ENCODE data around the gene SLC7A11. TPM values are rescaled to one million over a fixed set of nuclear protein-coding genes. Genes with fewer than 3 reads are reported as not detected.

SLC7A11 gene
- total RNA-seq, 2 experiments from 2014 or later, result 1.1 to 2.2 TPM

DNA sequence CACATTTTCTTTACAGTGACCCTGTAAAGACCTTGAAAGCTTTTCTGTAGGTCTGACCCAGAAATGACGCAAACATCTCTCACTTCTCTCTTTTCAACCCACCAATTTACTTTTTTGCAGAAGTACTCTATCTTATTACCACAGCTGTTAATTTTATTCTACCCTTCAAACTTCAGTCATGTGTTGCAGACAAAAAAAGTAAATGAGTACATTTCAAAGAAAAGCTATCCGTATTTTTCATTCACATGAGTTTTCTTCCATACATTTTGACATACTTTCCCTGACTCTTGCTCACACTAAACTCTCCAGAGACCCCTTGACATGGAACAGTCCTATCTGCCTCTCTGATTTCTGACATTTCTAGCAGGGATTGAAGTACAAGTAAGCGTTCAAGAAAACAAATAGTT lies 51.7 kb downstream of the SLC7A11 start:
- DNase-seq, result no peak
- Mint-ChIP-seq H3K4me1 (no peaks in the 10 kb centered on the region), H3K9me3 (no peaks in the 10 kb centered on the region), H3K36me3 (ENCODE audit: low read depth) (no peaks in the 10 kb centered on the region), H3K4me3 (no peak overlapping the region), H3K27ac (no peak overlapping the region), H3K27me3 (no peaks in the 10 kb centered on the region)
- POLR2A ChIA-PET, result no interaction called here
- CTCF ChIA-PET, result no interaction called here

DNA sequence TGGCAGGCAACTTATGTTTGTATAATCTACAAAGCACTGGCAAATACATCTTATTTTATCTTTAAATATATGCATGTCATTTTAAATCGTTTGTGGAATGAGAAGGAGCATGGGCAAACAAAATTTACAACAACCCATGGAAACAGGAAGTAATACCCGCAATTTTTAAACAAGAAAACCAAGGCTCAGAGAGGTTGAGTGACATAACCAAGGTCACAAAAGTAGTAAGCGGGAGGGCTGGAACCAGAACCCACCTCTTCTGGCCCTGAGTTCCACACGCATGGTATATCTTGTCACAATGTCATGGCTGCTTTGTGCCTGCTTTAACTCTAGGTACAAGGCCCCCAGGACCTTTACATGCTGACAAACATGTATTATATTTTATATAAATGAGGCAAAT lies 52.9 kb downstream of the SLC7A11 start:
- ChIA-PET POLR2A (no interaction called here), CTCF (no interaction called here)
- H3K9me3 Mint-ChIP-seq, result no peaks in the 10 kb centered on the region
- H3K36me3 Mint-ChIP-seq (ENCODE audit: low read depth), result no peaks in the 10 kb centered on the region
- H3K27ac Mint-ChIP-seq, result no peak overlapping the region
- H3K4me3 Mint-ChIP-seq, result no peak overlapping the region
- no peaks in the 10 kb centered on the region for H3K27me3 Mint-ChIP-seq
- no peaks in the 10 kb centered on the region for H3K4me1 Mint-ChIP-seq
- DNase-seq, result no peak

DNA sequence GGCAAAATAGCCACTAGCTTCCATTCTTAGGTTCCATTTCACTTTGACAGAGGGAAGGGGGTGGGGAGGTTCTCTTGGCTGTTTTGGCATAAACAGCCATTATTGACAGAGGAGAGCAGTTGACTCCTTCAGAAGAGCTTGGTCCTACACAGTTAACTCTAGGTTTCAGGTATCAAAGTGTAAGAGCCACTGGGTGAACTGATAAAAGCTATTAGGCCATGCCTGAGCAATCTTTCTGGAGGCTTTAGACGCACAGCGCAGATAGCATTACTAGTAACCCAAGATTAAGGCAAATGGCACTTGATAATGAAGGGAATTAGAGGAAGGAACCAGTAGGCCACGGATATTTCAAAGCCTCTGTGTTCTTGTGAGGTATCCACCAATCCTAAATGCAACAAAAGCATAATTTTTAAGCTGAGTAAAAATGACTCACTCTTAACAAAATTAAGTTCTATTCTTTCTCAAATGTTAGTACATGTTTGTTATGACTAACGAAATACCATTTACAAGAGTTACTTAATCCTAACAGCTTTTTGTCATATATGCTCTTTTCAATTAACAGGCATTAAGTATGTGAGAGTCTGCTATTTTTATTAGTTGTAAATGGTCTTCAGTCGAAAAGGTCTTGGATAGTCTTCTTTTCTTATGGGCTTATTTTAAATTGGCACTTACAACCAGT lies 53.6 kb downstream of the SLC7A11 start:
- Mint-ChIP-seq H3K36me3 (ENCODE audit: low read depth) (no peaks in the 10 kb centered on the region), H3K27ac (no peak overlapping the region), H3K9me3 (no peaks in the 10 kb centered on the region), H3K4me3 (no peak overlapping the region), H3K4me1 (no peaks in the 10 kb centered on the region), H3K27me3 (no peaks in the 10 kb centered on the region)
- DNase-seq, result no peak
- ChIA-PET CTCF (no interaction called here), POLR2A (no interaction called here)

DNA sequence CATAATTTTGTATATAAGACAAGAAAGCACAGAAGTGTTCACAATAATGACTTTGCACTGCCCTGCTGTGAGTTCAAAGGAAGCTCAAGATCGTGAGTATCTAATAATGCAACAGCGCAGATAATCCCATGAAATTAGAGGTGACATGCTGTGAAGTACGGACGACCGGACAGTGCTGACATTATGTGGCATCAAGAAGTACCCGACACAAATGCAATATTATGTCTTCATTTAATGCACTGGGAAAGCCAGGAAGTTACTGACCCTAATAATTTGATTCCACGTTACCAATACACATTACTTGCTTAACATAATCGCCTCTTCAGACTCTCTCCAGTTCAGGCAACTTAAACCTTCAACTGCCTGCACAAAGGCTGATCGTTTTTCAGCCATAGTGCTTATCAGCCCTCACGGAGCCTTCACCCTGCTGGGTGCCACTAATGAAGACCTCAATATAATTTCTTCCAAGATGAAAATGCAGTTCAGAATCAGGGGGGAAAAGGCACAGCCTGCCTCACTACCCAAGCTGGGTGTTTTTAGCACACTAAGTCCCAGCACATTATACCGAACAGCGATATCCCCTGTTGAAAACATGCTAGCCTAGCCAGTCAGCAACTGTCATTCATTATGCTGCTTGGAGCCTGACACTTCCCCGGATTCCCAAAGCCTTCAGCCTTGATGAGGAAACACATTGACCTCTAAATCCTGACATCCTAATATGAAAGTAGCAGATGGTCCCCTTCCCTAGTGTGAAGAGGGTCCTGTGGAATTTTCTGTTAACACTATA lies 56.1 kb downstream of the SLC7A11 start:
- ChIA-PET CTCF (no interaction called here), POLR2A (no interaction called here)
- H3K9me3 Mint-ChIP-seq, result no peaks in the 10 kb centered on the region
- H3K4me3 Mint-ChIP-seq, result no peak overlapping the region
- H3K27ac Mint-ChIP-seq, result no peak overlapping the region
- no peak for DNase-seq
- H3K4me1 Mint-ChIP-seq, result no peaks in the 10 kb centered on the region
- no peaks in the 10 kb centered on the region for H3K36me3 Mint-ChIP-seq (ENCODE audit: low read depth)
- H3K27me3 Mint-ChIP-seq, result no peaks in the 10 kb centered on the region

DNA sequence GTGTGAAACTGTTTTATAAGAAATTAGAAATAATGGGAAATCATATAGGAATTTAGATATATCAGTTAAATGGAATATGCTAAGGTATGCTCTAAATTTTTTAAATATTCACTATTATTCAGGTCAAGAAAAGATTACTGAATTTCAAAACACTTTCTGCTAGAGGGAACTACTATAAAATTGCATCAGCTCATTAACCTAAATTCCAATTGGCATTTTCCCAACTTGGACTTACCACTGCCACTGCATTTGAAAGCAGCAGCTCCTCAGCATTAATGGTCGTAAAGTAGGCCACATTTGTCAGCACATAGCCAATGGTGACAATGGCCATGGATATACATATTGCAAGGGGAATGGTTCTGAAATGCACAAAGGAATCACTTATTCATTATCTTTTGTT lies 57.3 kb downstream of the SLC7A11 start:
- Mint-ChIP-seq H3K4me1 (no peaks in the 10 kb centered on the region), H3K36me3 (ENCODE audit: low read depth) (no peaks in the 10 kb centered on the region), H3K27ac (no peak overlapping the region), H3K4me3 (no peak overlapping the region), H3K27me3 (no peaks in the 10 kb centered on the region), H3K9me3 (no peaks in the 10 kb centered on the region)
- ChIA-PET CTCF (interaction anchor here (0.6 kb wide), 1 partner anchor 1699 kb away, joined by 3 read pairs; no protein-coding TSS in a partner anchor), POLR2A (no interaction called here)
- no peak for DNase-seq

DNA sequence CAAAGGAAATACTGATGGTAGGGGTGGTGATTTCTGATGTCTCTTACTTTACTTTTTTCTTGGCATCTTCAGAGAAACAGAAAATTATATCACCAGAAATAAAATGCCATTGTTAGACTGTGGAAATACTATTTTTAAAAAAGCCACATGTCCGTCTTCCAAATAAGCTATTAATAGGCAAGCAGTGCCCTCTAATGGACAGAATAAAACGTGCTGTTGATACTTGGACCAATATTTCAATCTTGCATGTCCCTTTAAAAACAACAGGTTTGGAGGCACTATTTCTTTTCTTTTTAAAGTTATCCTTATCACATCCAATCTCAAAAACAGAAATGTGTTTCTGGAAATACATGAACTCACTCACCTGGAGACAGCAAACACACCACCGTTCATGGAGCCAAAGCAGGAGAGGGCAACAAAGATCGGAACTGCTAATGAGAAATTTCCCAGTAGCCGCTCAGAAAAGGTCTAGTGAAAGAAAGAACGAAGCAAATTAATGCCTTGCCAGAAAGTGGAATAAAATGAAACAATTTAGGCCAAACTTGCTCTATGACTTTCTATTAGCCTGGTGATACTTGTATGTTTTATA lies 59.2 kb downstream of the SLC7A11 start:
- H3K36me3 Mint-ChIP-seq (ENCODE audit: low read depth), result peaks cover 2% of the 10 kb centered on the region
- H3K27ac Mint-ChIP-seq, result no peak overlapping the region

DNA sequence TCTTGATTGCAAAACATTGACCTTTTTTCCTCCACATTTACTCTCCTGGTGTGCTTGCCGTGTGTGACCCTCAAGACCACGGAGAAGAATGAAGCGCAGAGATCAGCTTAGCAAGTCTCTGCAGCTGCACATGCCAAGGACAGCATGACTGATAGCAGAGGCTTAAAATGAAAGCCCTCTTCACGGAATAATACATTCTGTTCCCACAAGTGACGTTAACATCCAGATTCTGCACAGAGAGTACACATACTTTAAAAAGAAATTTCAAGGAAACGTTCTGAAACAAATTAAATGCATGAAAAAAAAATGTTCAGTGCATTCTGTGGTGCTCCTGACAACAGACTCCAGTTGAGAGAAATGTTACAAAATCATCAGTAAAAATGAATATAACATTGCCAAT lies 60.9 kb downstream of the SLC7A11 start:
- Mint-ChIP-seq H3K4me1 (no peaks in the 10 kb centered on the region), H3K36me3 (ENCODE audit: low read depth) (peaks cover 2% of the 10 kb centered on the region), H3K27me3 (no peaks in the 10 kb centered on the region), H3K4me3 (no peak overlapping the region), H3K27ac (no peak overlapping the region), H3K9me3 (no peaks in the 10 kb centered on the region)
- no peak for DNase-seq
- ChIA-PET POLR2A (no interaction called here), CTCF (no interaction called here)

More for the DNA sequence above, 59.2 kb downstream of the SLC7A11 start:
- ChIA-PET POLR2A (no interaction called here), CTCF (interaction anchor here (1.0 kb wide), 1 partner anchor 33 kb away, joined by 3 read pairs; no protein-coding TSS in a partner anchor)
- Mint-ChIP-seq H3K27me3 (no peaks in the 10 kb centered on the region), H3K4me1 (no peaks in the 10 kb centered on the region), H3K4me3 (no peak overlapping the region), H3K9me3 (no peaks in the 10 kb centered on the region)
- no peak for DNase-seq

DNA sequence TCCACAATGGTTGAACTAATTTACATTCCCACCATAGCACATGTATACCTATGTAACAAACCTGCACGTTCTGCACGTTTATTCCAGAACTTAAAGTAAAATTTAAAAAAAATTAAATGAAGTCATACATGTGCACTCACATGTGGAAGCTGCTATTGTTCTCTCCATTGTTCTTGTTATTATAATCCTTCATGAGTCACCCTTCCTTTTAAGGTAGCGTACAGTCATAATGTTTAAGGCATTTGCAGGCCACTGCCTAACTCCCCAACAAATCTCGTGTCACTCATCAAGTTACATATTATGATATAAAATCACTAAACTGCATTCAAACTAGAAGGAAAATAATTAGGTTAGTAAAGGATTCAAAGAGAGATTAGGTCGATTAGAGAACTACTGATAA lies 63.6 kb downstream of the SLC7A11 start:
- H3K4me3 Mint-ChIP-seq, result no peak overlapping the region
- no peaks in the 10 kb centered on the region for H3K9me3 Mint-ChIP-seq
- H3K36me3 Mint-ChIP-seq (ENCODE audit: low read depth), result peaks cover 2% of the 10 kb centered on the region
- no peak overlapping the region for H3K27ac Mint-ChIP-seq
- ChIA-PET CTCF (no interaction called here), POLR2A (no interaction called here)
- no peaks in the 10 kb centered on the region for H3K4me1 Mint-ChIP-seq
- no peak for DNase-seq
- H3K27me3 Mint-ChIP-seq, result no peaks in the 10 kb centered on the region

DNA sequence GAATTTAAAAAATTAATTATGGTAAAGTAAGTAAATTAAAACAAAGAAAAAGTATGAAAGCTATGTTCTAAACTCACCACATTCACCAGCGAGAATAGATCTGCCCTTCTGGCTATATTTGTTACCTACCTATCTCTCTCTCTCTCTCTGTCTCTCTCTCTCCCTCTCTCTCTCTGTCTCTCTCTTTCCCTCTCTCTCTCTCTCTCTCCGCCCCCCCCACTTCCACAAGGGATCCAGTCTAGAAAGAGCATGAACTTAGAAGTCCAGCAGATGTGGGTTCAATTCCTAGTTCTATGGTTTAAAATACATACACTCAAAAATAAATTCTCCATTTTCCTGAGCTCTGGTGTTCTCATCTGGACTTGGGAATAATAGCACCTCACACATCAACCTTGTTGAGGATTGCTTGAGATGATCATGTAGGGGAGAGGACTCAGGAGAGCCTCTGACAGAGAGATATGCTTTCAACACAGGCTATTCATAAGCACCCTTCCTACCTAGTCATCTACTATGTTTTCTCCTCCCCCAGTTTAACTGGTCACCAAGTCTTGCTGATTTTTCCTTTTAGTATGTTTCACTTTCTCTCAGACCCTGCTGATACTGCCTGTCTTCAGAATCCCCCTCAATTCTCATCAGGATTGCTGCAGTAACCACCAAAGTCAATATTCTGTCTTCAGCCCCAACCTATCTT lies 64.7 kb downstream of the SLC7A11 start:
- ChIA-PET POLR2A (no interaction called here), CTCF (no interaction called here)
- H3K9me3 Mint-ChIP-seq, result no peaks in the 10 kb centered on the region
- no peak for DNase-seq
- H3K27me3 Mint-ChIP-seq, result no peaks in the 10 kb centered on the region
- no peak overlapping the region for H3K4me3 Mint-ChIP-seq
- H3K36me3 Mint-ChIP-seq (ENCODE audit: low read depth), result peaks cover 2% of the 10 kb centered on the region
- no peaks in the 10 kb centered on the region for H3K4me1 Mint-ChIP-seq
- H3K27ac Mint-ChIP-seq, result no peak overlapping the region

DNA sequence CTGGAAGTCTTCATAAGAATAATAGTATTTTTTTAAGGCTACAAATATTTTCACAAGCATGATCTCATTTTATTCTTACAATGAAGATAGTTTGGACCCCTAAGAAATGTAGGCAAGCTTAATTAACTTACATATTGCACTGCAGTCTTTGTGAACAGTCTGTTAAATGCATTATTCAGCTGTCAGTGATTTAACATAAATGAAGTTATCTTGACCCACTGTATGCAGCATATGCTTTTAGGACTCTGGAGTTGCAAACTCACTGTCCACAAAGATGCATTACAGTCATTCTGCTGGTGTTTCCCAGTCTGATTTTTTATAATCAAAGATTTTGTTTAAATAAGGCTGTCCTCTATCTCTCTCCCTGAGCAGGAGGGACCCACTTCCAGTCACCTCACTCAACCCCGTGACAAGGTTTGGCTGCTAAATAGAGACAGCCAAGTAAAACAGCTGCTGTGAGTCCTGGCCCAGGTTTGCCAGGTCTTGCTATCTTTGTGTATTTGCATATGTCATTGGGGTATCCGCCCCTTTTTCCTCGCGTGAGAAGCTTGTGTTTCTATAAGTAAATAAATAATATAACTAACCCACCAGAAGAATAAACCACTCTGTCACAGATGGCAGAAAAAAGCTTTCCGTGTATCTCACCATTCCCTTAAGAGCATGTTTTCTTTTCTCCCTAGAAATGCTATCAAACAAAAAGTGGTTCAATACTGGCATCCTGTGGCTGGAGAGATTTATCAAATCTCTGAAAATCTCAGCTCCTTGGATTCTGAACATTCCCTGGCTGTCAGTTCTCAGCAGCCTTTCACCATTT lies 67.0 kb downstream of the SLC7A11 start:
- no peaks in the 10 kb centered on the region for H3K4me1 Mint-ChIP-seq
- H3K27me3 Mint-ChIP-seq, result no peaks in the 10 kb centered on the region
- ChIA-PET CTCF (no interaction called here), POLR2A (no interaction called here)
- no peaks in the 10 kb centered on the region for H3K9me3 Mint-ChIP-seq
- no peak overlapping the region for H3K4me3 Mint-ChIP-seq
- peaks cover 2% of the 10 kb centered on the region for H3K36me3 Mint-ChIP-seq (ENCODE audit: low read depth)
- no peak for DNase-seq
- no peak overlapping the region for H3K27ac Mint-ChIP-seq

DNA sequence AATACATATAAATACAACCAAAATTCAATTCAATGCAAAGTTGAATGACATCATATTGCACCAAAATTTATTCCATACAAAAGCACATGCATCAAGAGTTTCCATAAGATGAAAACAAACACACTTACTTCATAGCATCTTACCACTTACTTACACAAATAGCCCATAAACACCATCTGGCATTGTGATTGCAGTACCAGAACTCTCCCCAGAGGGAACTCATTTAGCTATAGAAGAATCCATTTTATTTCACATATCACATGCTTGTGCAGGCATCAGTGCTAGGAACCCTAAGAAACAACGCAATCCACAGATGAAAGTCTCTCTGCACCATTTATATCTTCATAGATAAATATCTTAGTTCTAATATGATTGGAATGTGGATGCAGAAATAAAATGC lies 77.9 kb downstream of the SLC7A11 start:
- DNase-seq, result no peak
- POLR2A ChIA-PET, result no interaction called here
- CTCF ChIA-PET, result no interaction called here
- Mint-ChIP-seq H3K4me1 (no peaks in the 10 kb centered on the region), H3K36me3 (ENCODE audit: low read depth) (no peaks in the 10 kb centered on the region), H3K9me3 (no peaks in the 10 kb centered on the region), H3K27ac (no peak overlapping the region), H3K4me3 (no peak overlapping the region), H3K27me3 (no peaks in the 10 kb centered on the region)

DNA sequence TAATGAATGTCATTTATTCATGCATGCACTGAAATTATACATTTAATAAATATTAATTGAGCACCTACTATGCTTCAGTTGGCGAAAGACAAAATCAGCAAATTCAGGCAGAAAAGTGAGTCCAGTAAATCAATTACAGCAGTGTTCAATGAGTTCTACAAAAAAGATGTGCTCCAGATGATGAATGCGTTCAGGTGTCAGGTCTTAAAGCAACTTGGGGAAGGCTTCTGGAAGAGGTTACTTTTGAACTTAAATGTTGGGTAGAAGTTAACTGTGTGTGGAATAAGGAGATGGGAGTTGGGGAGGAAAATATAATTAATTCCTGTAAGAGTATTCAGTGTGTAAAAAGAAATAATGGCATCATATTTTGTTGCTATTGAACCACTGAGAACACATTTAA lies 79.0 kb downstream of the SLC7A11 start:
- POLR2A ChIA-PET, result no interaction called here

DNA sequence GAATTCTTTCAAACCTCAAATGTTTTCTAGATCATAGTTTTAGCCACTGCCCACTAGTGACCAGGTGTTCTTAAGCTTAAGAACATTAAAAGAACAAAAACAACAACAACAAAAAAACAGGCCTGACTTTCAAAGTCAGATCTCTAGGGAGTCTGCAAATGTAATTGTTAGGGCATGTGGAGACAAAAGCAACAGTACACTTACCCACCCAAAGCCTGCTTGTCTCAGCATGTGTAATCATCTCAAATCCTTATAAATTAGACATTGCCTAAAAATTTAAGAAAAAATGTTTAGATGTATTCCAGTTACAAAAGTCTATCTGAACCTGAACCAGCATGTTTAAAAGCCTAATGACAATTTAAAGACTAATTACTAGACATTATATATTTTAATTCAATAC lies 79.9 kb downstream of the SLC7A11 start:
- ChIA-PET CTCF (no interaction called here), POLR2A (no interaction called here)
- no peaks in the 10 kb centered on the region for H3K27me3 Mint-ChIP-seq
- H3K4me1 Mint-ChIP-seq, result no peaks in the 10 kb centered on the region
- H3K27ac Mint-ChIP-seq, result no peak overlapping the region
- H3K36me3 Mint-ChIP-seq (ENCODE audit: low read depth), result no peaks in the 10 kb centered on the region
- no peak overlapping the region for H3K4me3 Mint-ChIP-seq
- H3K9me3 Mint-ChIP-seq, result no peaks in the 10 kb centered on the region
- no peak for DNase-seq

More for the DNA sequence above, 79.0 kb downstream of the SLC7A11 start:
- DNase-seq, result no peak
- H3K27me3 Mint-ChIP-seq, result no peaks in the 10 kb centered on the region
- H3K4me1 Mint-ChIP-seq, result no peaks in the 10 kb centered on the region
- H3K9me3 Mint-ChIP-seq, result no peaks in the 10 kb centered on the region
- no peaks in the 10 kb centered on the region for H3K36me3 Mint-ChIP-seq (ENCODE audit: low read depth)
- no peak overlapping the region for H3K4me3 Mint-ChIP-seq
- no peak overlapping the region for H3K27ac Mint-ChIP-seq
- CTCF ChIA-PET, result no interaction called here
